Stomach (tissue), 4 donors: Measurements from ENCODE around the gene ARHGAP1.

Source experiments
- CTCF ChIP-seq, 7 experiments: fragments of 450-650 bp in 4 of 7; fragments of 200-600 bp in 3 of 7; sonication (generic) in 3 of 7; IDR thresholded peaks; one replicate each; pipeline ENCODE4 v1.5.1; 2016 to 2019; ENCODE audit warnings: antibody characterized with exemption in 7 of 7, control low read depth in 2 of 7, mild to moderate bottlenecking in 1 of 7
- EP300 ChIP-seq: sonication (generic); formaldehyde crosslinking; IDR thresholded peaks from one replicate; pipeline ENCODE4 v1.6.1; 2017; ENCODE audit warnings: antibody characterized with exemption
- POLR2AphosphoS5 ChIP-seq, 3 donors: sonication (generic); formaldehyde crosslinking; IDR thresholded peaks; one replicate each; pipeline ENCODE4 v1.6.1; 2016; ENCODE audit warnings: antibody characterized with exemption in 3 of 3

GRCh38 chr11:46694072-46694471, 6.3 kb downstream of the ARHGAP1 start:
- TF ChIP-seq CTCF (IDR thresholded peaks at IDR 0.05) (no peak), POLR2AphosphoS5 (IDR thresholded peaks at IDR 0.05) (no peak), EP300 (no peak)
